ENCODE data around the gene ASIC2. TPM values are rescaled to one million over a fixed set of nuclear protein-coding genes. Genes with fewer than 3 reads are reported as not detected.

Gene ASIC2
- total RNA-seq (not detected), polyA plus RNA-seq (not detected)
- long read RNA-seq, donor 1, result 0 reads
- long read RNA-seq, donor 2, result 0 reads

DNA sequence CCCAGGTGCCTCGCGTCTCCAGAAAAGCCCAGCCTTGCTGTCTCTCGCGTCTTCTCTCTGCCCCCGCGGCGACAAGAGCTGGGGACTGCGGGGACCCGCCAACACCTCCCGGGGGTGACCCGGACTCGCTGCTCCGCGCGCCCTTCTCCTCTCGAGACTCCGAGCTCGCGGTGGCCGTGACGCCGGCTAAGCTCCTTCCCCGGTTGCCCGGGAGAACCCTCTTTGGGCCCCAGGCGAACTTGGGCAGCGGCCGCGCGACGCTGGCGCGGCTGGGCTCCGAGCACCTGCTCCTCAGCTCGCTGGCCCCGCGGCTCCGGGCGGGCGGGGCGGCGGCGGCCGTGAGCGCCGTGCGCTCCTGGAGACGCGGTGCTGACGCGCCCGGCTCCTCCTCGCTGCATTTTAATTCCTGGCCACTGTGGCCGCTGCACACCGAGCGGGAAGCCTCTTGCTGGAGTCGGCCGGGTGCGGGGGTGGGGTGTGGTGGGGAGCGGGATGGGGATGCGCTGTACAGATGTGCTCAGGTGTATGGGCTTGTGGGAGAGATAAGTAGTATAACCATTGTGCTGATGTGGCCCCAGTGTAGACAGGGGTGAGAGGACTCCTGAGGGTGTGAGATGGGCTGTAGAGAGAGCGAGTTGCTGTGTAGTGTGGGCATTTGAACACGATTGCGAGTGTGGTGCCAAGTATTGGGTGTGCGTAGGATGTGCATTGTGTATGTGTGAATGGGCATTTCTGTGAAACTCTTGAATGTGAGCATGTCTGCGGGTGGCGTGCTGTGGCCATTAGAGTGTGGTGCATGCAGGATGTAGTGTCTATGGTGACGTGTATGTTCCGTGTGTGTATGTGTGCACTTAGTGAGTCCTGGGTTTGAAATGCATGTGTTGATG is at the start of gene ASIC2:
Gene ASIC2, minus strand, starts transcription at position 315 of the 887 bp plus-strand sequence.
- peaks cover 0 to 86% (median 51%) of the 10 kb centered on the region in 7 donors for H3K27me3 ChIP-seq (replicated peaks in 1 of 7)
- no peaks in the 10 kb centered on the region for H3K9me3 ChIP-seq
- H3K4me3 ChIP-seq, result peak within 1 kb of the TSS in 3 of 8 donors; percentile 6 to 54 (median 13)
- peak; percentile 68 for DNase-seq
- no peak within 1 kb of the TSS for H3K27ac ChIP-seq
- H3K4me1 ChIP-seq, result peaks cover 0 to 22% (median 13%) of the 10 kb centered on the region in 6 donors
- TF ChIP-seq POLR2AphosphoS5 (IDR thresholded peaks at IDR 0.05) (no peak), POLR2A (IDR thresholded peaks at IDR 0.05) (no peak)
- TF ChIP-seq, protein P1, sequence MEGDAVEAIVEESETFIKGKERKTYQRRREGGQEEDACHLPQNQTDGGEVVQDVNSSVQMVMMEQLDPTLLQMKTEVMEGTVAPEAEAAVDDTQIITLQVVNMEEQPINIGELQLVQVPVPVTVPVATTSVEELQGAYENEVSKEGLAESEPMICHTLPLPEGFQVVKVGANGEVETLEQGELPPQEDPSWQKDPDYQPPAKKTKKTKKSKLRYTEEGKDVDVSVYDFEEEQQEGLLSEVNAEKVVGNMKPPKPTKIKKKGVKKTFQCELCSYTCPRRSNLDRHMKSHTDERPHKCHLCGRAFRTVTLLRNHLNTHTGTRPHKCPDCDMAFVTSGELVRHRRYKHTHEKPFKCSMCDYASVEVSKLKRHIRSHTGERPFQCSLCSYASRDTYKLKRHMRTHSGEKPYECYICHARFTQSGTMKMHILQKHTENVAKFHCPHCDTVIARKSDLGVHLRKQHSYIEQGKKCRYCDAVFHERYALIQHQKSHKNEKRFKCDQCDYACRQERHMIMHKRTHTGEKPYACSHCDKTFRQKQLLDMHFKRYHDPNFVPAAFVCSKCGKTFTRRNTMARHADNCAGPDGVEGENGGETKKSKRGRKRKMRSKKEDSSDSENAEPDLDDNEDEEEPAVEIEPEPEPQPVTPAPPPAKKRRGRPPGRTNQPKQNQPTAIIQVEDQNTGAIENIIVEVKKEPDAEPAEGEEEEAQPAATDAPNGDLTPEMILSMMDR (IDR thresholded peaks at IDR 0.05 in 8 of 11, conservative IDR thresholded peaks at IDR 0.05 in 3 of 11), result no peak
- intact Hi-C loops (cut with DNase I; ENCODE audit: low total_unique reads), result no loop called here
- no peaks in the 10 kb centered on the region for H3K36me3 ChIP-seq
- 10 to 15% (median 10%) methylated on average over 48 to 68 of the region's 68 CpGs for WGBS, 5 donors

GRCh38 chr17:33342025-33342424 is 48.9 kb upstream of the ASIC2 start:
- Histone ChIP-seq H3K4me3 (no peak overlapping the region), H3K9me3 (no peaks in the 10 kb centered on the region), H3K27ac (no peak overlapping the region), H3K4me1 (no peaks in the 10 kb centered on the region), H3K27me3 (replicated peaks in 1 of 7) (peaks cover 0 to 66% (median 0%) of the 10 kb centered on the region in 7 donors), H3K36me3 (no peaks in the 10 kb centered on the region)
- intact Hi-C loops (cut with DNase I; ENCODE audit: low total_unique reads), result no loop called here
- 3 to 15% (median 6%) methylated on average over 3 of the region's 3 CpGs for WGBS, 5 donors
- no peak for DNase-seq
- TF ChIP-seq, protein P1 (IDR thresholded peaks at IDR 0.05 in 8 of 11, conservative IDR thresholded peaks at IDR 0.05 in 3 of 11), result no peak
- TF ChIP-seq POLR2A (IDR thresholded peaks at IDR 0.05) (no peak), POLR2AphosphoS5 (IDR thresholded peaks at IDR 0.05) (no peak)

GRCh38 chr17:33338242-33338641 is 45.1 kb upstream of the ASIC2 start:
- peaks cover 0 to 69% (median 0%) of the 10 kb centered on the region in 7 donors for H3K27me3 ChIP-seq (replicated peaks in 1 of 7)
- no peak for TF ChIP-seq POLR2A (IDR thresholded peaks at IDR 0.05)
- TF ChIP-seq, protein P1 (IDR thresholded peaks at IDR 0.05 in 8 of 11, conservative IDR thresholded peaks at IDR 0.05 in 3 of 11), result no peak
- H3K4me3 ChIP-seq, result no peak overlapping the region
- 69 to 83% (median 69%) methylated on average over 4 of the region's 4 CpGs for WGBS, 5 donors
- no peak overlapping the region for H3K27ac ChIP-seq
- intact Hi-C loops (cut with DNase I; ENCODE audit: low total_unique reads), result no loop called here
- no peaks in the 10 kb centered on the region for H3K9me3 ChIP-seq
- no peak for DNase-seq
- no peaks in the 10 kb centered on the region for H3K4me1 ChIP-seq
- H3K36me3 ChIP-seq, result no peaks in the 10 kb centered on the region

DNA sequence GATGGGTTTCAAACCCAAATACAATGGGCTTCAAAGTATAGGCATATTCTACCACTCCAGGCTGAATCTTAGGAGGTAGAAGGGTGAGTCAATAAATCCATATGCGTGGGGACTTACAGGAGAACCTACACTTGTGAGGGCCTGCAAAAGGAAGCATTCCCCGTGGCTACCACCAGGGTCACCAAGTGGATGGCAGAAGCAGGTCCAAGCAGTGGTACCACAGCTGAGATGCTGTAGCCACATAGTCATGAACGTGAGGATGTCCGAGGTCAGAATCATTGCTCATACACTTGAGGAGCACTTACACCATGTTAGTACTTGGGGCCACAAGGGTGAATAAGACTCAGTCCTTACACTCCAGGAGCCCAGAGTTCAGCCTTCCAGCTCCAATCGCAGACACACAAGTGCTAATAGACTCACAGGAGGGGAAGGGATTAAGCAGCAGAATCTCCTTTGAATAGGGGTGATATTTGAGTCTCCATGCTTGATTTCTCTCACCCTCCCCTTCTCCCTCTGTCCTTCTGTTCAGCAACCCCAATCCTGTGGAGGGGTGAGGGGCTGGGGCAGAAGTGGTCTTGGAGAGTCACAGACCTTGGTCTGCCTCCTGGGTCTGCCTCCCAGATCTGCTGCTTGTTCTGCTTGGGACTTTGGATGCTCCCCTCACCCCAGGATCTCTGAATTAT is 42.5 kb upstream of the ASIC2 start:
- H3K36me3 ChIP-seq, result no peaks in the 10 kb centered on the region
- intact Hi-C loops (cut with DNase I; ENCODE audit: low total_unique reads), result no loop called here
- DNase-seq, result no peak
- H3K4me1 ChIP-seq, result no peaks in the 10 kb centered on the region
- H3K9me3 ChIP-seq, result no peaks in the 10 kb centered on the region
- no peak overlapping the region for H3K27ac ChIP-seq
- no peak overlapping the region for H3K4me3 ChIP-seq
- H3K27me3 ChIP-seq (replicated peaks in 1 of 7), result peaks cover 0 to 63% (median 0%) of the 10 kb centered on the region in 7 donors
- 44 to 64% (median 60%) methylated on average over 5 of the region's 5 CpGs for WGBS, 5 donors
- no peak for TF ChIP-seq POLR2A (IDR thresholded peaks at IDR 0.05)
- TF ChIP-seq, protein P1 (IDR thresholded peaks at IDR 0.05 in 8 of 11, conservative IDR thresholded peaks at IDR 0.05 in 3 of 11), result peak in 1 of 11 experiments; percentile 8
- TF ChIP-seq POLR2AphosphoS5 (IDR thresholded peaks at IDR 0.05), result no peak
